NT2/D1 (cell line): ENCODE results near the gene RNF19B.

Experiments
- SUZ12 ChIP-seq: IDR thresholded peaks from 2 replicates; pipeline ENCODE4 v1.6.1; 2011; ENCODE audit not compliant: insufficient read length, insufficient read depth; ENCODE audit errors: extremely low read depth
- YY1 ChIP-seq: IDR thresholded peaks from 2 replicates; pipeline ENCODE4 v1.6.1; 2011; ENCODE audit not compliant: insufficient read length, insufficient read depth
- ZNF274 ChIP-seq: IDR thresholded peaks from 2 replicates; pipeline ENCODE4 v1.6.1; 2011; ENCODE audit warnings: mild to moderate bottlenecking, low read depth, low read length

DNA sequence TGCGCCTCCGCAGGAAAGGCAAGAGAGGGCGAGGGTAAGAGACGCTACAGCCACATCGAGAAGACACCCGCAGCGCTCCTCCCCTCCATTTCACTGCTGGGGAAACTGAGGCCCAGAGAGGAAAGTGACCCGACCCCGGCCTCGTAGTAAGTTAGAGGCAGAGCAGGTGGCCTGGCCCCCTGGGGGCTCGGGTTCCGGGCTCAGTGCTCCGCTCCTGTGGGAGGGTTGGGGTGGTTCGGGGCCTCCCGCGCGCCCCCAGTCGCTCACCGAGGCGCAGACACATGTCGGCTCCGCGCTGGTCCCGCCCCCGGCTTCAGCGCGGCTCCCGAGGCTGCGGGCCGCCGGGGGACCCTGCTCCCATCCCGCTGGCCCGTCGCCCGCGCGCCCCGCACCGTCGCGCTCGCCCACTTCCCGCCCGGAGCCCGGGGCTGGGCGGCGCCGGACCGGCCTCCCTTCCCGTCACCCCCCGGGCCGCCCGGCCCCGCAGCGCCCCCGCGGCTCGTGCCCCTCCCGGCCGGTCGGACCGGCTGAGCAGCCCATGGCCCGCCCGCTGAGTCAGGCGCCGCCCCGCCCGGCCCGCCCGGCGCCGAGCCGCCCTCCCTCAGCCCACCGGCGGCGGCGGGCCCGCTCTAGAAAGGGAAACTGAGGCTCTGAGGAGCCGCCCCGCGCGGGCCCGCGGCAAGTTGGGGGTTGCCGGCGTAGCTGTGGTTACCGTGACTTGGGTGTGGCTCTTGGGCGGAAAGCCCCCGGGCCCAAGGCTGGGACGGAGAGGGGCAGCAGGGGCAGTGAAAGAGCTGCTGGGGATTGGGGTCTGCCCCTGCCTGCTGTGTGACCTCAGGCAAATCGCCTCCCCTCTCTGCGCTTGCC, 63.4 kb downstream of the RNF19B start, which contains the start of gene TMEM54:
- TF ChIP-seq YY1 (no peak), SUZ12 (no peak), ZNF274 (no peak)
